ENCODE measurements around the gene CTSO. TPM values are rescaled to one million over a fixed set of nuclear protein-coding genes. Genes with fewer than 3 reads are reported as not detected.

CTSO gene
- total RNA-seq, 2 experiments from 2014 or later = 3.7 to 3.8 TPM

GRCh38 chr4:155921597-155921996, 32.1 kb downstream of the CTSO start:
- intact Hi-C loops (cut with DNase I, micrococcal nuclease) = no loop called here
- no peak for DNase-seq
- Mint-ChIP-seq H3K36me3 (ENCODE audit: low read depth) (peaks cover 32% of the 10 kb centered on the region), H3K9me3 (no peaks in the 10 kb centered on the region), H3K4me1 (ENCODE audit: low read depth) (no peaks in the 10 kb centered on the region), H3K27ac (no peak overlapping the region), H3K4me3 (no peak overlapping the region), H3K27me3 (no peaks in the 10 kb centered on the region)
- Histone ChIP-seq H3K36me3 (ENCODE audit: insufficient read depth, low read length) (no peaks in the 10 kb centered on the region), H3K27ac (ENCODE audit: low read depth in 1 of 2, low read length in 2 of 2) (no peak overlapping the region), H3K9me3 (ENCODE audit: control insufficient read depth in 1 of 2, insufficient read depth in 1 of 2, low read length in 2 of 2) (no peaks in the 10 kb centered on the region), H3K4me1 (ENCODE audit: insufficient read depth, low read length) (no peaks in the 10 kb centered on the region), H3K27me3 (ENCODE audit: control insufficient read depth in 1 of 2, insufficient read depth in 2 of 2, low read length in 2 of 2) (no peaks in the 10 kb centered on the region), H3K4me3 (ENCODE audit: low read length) (no peak overlapping the region)
- no peak for ATAC-seq (ENCODE audit: poor library complexity)
- no peak for TF ChIP-seq CTCF (IDR thresholded peaks at IDR 0.05)
- ChIA-PET POLR2A (no interaction called here), CTCF (no interaction called here)

- H3K27ac ChIP-seq (ENCODE audit: low read depth in 1 of 2, low read length in 2 of 2) = no peak overlapping the region
- Mint-ChIP-seq H3K9me3 (no peaks in the 10 kb centered on the region), H3K27ac (no peak overlapping the region), H3K36me3 (ENCODE audit: low read depth) (no peaks in the 10 kb centered on the region), H3K27me3 (peaks cover 8% of the 10 kb centered on the region), H3K4me1 (ENCODE audit: low read depth) (no peaks in the 10 kb centered on the region), H3K4me3 (no peak overlapping the region)
- ChIA-PET POLR2A (no interaction called here), CTCF (no interaction called here)
- H3K4me3 ChIP-seq (ENCODE audit: low read length) = no peak overlapping the region
- no peaks in the 10 kb centered on the region for H3K9me3 ChIP-seq (ENCODE audit: control insufficient read depth in 1 of 2, insufficient read depth in 1 of 2, low read length in 2 of 2)
- ATAC-seq (ENCODE audit: poor library complexity) (no peak), DNase-seq (no peak)
- intact Hi-C loops (cut with DNase I, micrococcal nuclease) = no loop called here
- no peak for TF ChIP-seq CTCF (IDR thresholded peaks at IDR 0.05)
- no peaks in the 10 kb centered on the region for H3K36me3 ChIP-seq (ENCODE audit: insufficient read depth, low read length)
- no peaks in the 10 kb centered on the region for H3K4me1 ChIP-seq (ENCODE audit: insufficient read depth, low read length)
- no peaks in the 10 kb centered on the region for H3K27me3 ChIP-seq (ENCODE audit: control insufficient read depth in 1 of 2, insufficient read depth in 2 of 2, low read length in 2 of 2)
Measured at GRCh38 chr4:155914782-155915181, 38.9 kb downstream of the CTSO start.

GRCh38 chr4:155911905-155912304, 41.8 kb downstream of the CTSO start:
- H3K4me3 Mint-ChIP-seq = no peak overlapping the region
- H3K36me3 Mint-ChIP-seq (ENCODE audit: low read depth) = no peaks in the 10 kb centered on the region
- peaks cover 0 to 4% of the 10 kb centered on the region in 2 experiments for H3K27me3 ChIP-seq (ENCODE audit: control insufficient read depth in 1 of 2, insufficient read depth in 2 of 2, low read length in 2 of 2)
- ChIA-PET POLR2A (no interaction called here), CTCF (no interaction called here)
- no peak for ATAC-seq (ENCODE audit: poor library complexity)
- no peaks in the 10 kb centered on the region for H3K4me1 ChIP-seq (ENCODE audit: insufficient read depth, low read length)
- H3K27ac ChIP-seq (ENCODE audit: low read depth in 1 of 2, low read length in 2 of 2) = no peak overlapping the region
- H3K36me3 ChIP-seq (ENCODE audit: insufficient read depth, low read length) = no peaks in the 10 kb centered on the region
- H3K27ac Mint-ChIP-seq = no peak overlapping the region
- no peak overlapping the region for H3K4me3 ChIP-seq (ENCODE audit: low read length)
- H3K4me1 Mint-ChIP-seq (ENCODE audit: low read depth) = no peaks in the 10 kb centered on the region
- peaks cover 14% of the 10 kb centered on the region for H3K27me3 Mint-ChIP-seq
- H3K9me3 ChIP-seq (ENCODE audit: control insufficient read depth in 1 of 2, insufficient read depth in 1 of 2, low read length in 2 of 2) = no peaks in the 10 kb centered on the region
- DNase-seq = no peak
- TF ChIP-seq CTCF (IDR thresholded peaks at IDR 0.05) = no peak
- intact Hi-C loops (cut with DNase I, micrococcal nuclease) = no loop called here
- no peaks in the 10 kb centered on the region for H3K9me3 Mint-ChIP-seq
